Dermis lymphatic vessel endothelial cell (primary cell): ENCODE results near the gene NUP54. TPM values are rescaled to one million over a fixed set of nuclear protein-coding genes. Genes with fewer than 3 reads are reported as not detected.

Source experiments
- total RNA-seq: library from RNA; depleted of rRNA; stranded (reverse); fragments of >200 nt; gene quantifications from 2 replicates; pipeline ENCODE4 v1.2.1, GENCODE V29; 2014

The NUP54 gene, protein sequence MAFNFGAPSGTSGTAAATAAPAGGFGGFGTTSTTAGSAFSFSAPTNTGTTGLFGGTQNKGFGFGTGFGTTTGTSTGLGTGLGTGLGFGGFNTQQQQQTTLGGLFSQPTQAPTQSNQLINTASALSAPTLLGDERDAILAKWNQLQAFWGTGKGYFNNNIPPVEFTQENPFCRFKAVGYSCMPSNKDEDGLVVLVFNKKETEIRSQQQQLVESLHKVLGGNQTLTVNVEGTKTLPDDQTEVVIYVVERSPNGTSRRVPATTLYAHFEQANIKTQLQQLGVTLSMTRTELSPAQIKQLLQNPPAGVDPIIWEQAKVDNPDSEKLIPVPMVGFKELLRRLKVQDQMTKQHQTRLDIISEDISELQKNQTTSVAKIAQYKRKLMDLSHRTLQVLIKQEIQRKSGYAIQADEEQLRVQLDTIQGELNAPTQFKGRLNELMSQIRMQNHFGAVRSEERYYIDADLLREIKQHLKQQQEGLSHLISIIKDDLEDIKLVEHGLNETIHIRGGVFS
- total RNA-seq, result 43.7 and 53.5 TPM in 2 replicates

DNA sequence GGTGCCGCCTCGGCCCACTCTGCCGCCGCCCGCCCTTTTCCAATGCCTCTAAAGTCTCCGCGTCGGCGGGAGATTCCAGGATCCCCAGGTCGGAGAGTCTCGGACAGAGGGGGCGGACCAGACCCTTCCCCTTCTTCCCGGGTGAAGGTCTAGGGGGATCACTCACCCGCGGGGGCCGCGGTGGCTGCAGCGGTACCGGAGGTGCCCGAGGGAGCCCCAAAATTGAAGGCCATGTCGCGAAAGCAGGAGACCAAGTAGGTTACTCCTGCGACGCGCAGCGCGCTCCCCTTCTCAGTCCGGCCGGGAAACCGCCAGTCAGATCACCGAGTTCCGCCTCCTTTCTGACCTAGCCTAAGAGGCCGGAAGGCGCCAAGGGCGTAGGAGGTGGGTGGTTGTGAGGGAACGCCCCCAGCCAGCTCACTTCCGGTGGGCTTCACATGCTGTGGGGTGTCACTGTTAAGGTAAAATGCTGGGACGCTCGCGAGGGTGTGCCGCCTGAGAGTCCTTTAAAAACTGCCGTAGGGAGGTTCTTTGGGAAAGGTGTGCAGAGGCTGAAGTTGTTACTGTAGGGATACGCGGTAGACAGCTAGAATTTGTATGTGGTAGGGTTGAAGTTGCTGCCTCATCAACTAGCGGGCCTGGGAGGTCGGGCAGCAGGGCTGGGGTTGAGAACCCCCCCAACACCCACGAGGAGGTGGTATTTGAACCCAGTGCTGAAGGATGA is at the start of gene NUP54:
TSS of gene NUP54 (minus strand) at position 256 of the 724 bp plus-strand sequence. CDS start at position 233, 23 bp downstream.

DNA sequence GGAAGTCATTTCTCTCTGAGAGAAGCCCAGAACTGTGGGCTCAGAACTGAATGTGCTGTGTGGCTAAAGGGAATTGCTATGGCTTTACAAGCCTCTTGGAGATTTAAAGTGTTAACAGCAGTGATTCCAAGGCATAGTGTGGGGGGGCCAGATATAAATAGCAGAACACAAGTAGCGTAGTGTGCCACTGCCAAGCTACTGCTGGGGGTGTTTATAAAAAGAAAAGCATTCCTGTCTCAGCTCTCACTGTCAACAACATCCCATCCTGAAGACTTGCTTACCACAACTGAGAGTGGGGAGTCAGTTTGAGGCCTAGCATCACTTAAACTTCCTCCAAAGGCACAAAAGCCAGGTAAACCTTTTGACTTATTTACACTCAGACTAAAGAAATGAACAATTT is 73.7 kb downstream of the NUP54 start, which contains the start of gene ART3:
TSS of gene ART3 (plus strand) at position 242 of the 400 bp plus-strand sequence. CDS start 1,181 bp downstream, outside the sequence.

Other genes with a start within 250 kb of the NUP54 start
- not detected in 2 replicates for gene PPEF2, start 245.9 kb downstream of the NUP54 start, total RNA-seq
- gene NAAA, start 207.4 kb downstream of the NUP54 start, total RNA-seq, result 22.6 and 33.1 TPM in 2 replicates
- 19.6 and 28.5 TPM in 2 replicates for gene SDAD1, start 157.5 kb downstream of the NUP54 start, total RNA-seq
- not detected in 2 replicates for gene CXCL9, start 140.9 kb downstream of the NUP54 start, total RNA-seq
- gene CXCL10, start 124.9 kb downstream of the NUP54 start, total RNA-seq, result not detected in 2 replicates
- gene CXCL11, start 112.3 kb downstream of the NUP54 start, total RNA-seq, result not detected in 2 replicates
- not detected in 2 replicates for gene ART3, start 73.7 kb downstream of the NUP54 start, total RNA-seq
- 202 and 274 TPM in 2 replicates for gene SCARB2, start 65.4 kb upstream of the NUP54 start, total RNA-seq
- 0.17 and 0.22 TPM in 2 replicates for gene FAM47E, start 103.3 kb upstream of the NUP54 start, total RNA-seq
- 0.98 and 2.0 TPM in 2 replicates for gene STBD1, start 158.3 kb upstream of the NUP54 start, total RNA-seq